ENCODE results near the gene GAS2.

DNA sequence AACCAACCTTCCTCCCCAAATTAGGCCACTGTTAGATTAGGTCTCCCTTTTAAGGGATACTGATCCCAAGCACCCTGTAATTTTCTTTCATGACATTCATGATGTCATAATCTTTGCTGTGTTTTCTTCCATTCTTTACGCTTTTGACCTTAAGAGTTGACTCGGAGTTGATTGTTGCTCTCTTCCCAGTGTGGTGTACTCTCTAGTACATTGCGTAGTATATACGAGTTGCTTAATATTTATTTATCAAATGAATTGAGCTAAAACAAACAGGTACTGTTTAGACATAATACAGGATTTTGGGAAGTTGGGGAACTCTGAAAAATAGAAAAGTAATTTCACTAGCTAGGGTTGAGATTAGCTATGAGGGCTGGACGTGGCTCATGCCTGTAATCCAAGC is 113.4 kb downstream of the GAS2 start:
- TF ChIP-seq POLR2A (IDR thresholded peaks at IDR 0.05): no peak
- TF ChIP-seq, protein P1, sequence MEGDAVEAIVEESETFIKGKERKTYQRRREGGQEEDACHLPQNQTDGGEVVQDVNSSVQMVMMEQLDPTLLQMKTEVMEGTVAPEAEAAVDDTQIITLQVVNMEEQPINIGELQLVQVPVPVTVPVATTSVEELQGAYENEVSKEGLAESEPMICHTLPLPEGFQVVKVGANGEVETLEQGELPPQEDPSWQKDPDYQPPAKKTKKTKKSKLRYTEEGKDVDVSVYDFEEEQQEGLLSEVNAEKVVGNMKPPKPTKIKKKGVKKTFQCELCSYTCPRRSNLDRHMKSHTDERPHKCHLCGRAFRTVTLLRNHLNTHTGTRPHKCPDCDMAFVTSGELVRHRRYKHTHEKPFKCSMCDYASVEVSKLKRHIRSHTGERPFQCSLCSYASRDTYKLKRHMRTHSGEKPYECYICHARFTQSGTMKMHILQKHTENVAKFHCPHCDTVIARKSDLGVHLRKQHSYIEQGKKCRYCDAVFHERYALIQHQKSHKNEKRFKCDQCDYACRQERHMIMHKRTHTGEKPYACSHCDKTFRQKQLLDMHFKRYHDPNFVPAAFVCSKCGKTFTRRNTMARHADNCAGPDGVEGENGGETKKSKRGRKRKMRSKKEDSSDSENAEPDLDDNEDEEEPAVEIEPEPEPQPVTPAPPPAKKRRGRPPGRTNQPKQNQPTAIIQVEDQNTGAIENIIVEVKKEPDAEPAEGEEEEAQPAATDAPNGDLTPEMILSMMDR (IDR thresholded peaks at IDR 0.05 in 4 of 5, conservative IDR thresholded peaks at IDR 0.05 in 1 of 5): no peak
